Loucy (cell line): Measurements from ENCODE around the gene USP50.
"Not testable (repeated sequence)": the region's sequence is repeated elsewhere in the genome, so short reads cannot be mapped to it uniquely, and the experiment has no call there.

ENCODE experiments used
- H2AFZ ChIP-seq: fragments of 200-600 bp; sonication (generic); 2 replicates; pipeline ENCODE4 v1.6.0; 2016; ENCODE audit warnings: antibody characterized with exemption, mild to moderate bottlenecking, low read length, moderate library complexity
- H3F3A ChIP-seq: fragments of 200-600 bp; 2 replicates; pipeline ENCODE4 v1.6.0; 2016; ENCODE audit warnings: antibody characterized with exemption, low read depth, mild to moderate bottlenecking
- H3K27me3 ChIP-seq: fragments of 200-600 bp; sonication (generic); 2 replicates; pipeline ENCODE4 v1.6.1; 2014; ENCODE audit warnings: low read length, mild to moderate bottlenecking; ENCODE audit not compliant: insufficient read depth, poor library complexity, severe bottlenecking
- H3K36me3 ChIP-seq: fragments of 200-600 bp; sonication (generic); 2 replicates; pipeline ENCODE4 v1.6.1; 2016; ENCODE audit warnings: low read length; ENCODE audit not compliant: insufficient read depth
- H3K4me1 ChIP-seq: fragments of 200-600 bp; sonication (generic); 2 replicates; pipeline ENCODE4 v1.5.1; 2014; ENCODE audit warnings: low read length, mild to moderate bottlenecking; ENCODE audit not compliant: insufficient read depth, poor library complexity, severe bottlenecking
- H3K4me2 ChIP-seq: fragments of 200-600 bp; sonication (generic); 2 replicates; pipeline ENCODE4 v1.6.0; 2014; ENCODE audit warnings: antibody characterized with exemption, low read length, low read depth, mild to moderate bottlenecking; ENCODE audit not compliant: poor library complexity, severe bottlenecking
- H3K4me3 ChIP-seq: fragments of 200-600 bp; sonication (generic); 2 replicates; pipeline ENCODE4 v1.5.1; 2014; ENCODE audit warnings: low read length, mild to moderate bottlenecking, mixed read lengths; ENCODE audit not compliant: poor library complexity, severe bottlenecking
- H3K79me2 ChIP-seq: fragments of 200-600 bp; sonication (generic); 2 replicates; pipeline ENCODE4 v1.6.1; 2014; ENCODE audit warnings: low read length; ENCODE audit not compliant: insufficient read depth
- H3K9ac ChIP-seq: fragments of 200-600 bp; sonication (generic); 2 replicates; pipeline ENCODE4 v1.6.0; 2014; ENCODE audit warnings: mild to moderate bottlenecking, low read depth, low read length, moderate library complexity; ENCODE audit not compliant: poor library complexity, severe bottlenecking
- H3K9me2 ChIP-seq: fragments of 200-600 bp; sonication (generic); replicated peaks from 2 replicates; pipeline ENCODE4 v1.6.1; 2016; ENCODE audit warnings: low read depth, low read length, mixed read lengths
- H3K9me3 ChIP-seq: fragments of 200-600 bp; sonication (generic); 2 replicates; pipeline ENCODE4 v1.6.1; 2014; ENCODE audit warnings: mild to moderate bottlenecking, antibody characterized with exemption, low read length, low read depth; ENCODE audit not compliant: insufficient read depth
- H4K20me1 ChIP-seq: fragments of 200-600 bp; sonication (generic); 2 replicates; pipeline ENCODE4 v1.6.0; 2014; ENCODE audit warnings: antibody characterized with exemption, low read length, mild to moderate bottlenecking; ENCODE audit not compliant: insufficient read depth, poor library complexity, severe bottlenecking
- EZH2phosphoT487 ChIP-seq: fragments of 200-600 bp; IDR thresholded peaks from 2 replicates; pipeline ENCODE4 v1.6.1; 2018; ENCODE audit warnings: antibody characterized with exemption, mild to moderate bottlenecking, moderate library complexity, borderline replicate concordance
- TF ChIP-seq, protein P1 (sequence below): fragments of 200-600 bp; sonication (generic); conservative IDR thresholded peaks from 2 replicates; pipeline ENCODE4 v1.5.1; 2014; ENCODE audit warnings: mild to moderate bottlenecking, antibody characterized with exemption, low read length

Gene USP50

DNA sequence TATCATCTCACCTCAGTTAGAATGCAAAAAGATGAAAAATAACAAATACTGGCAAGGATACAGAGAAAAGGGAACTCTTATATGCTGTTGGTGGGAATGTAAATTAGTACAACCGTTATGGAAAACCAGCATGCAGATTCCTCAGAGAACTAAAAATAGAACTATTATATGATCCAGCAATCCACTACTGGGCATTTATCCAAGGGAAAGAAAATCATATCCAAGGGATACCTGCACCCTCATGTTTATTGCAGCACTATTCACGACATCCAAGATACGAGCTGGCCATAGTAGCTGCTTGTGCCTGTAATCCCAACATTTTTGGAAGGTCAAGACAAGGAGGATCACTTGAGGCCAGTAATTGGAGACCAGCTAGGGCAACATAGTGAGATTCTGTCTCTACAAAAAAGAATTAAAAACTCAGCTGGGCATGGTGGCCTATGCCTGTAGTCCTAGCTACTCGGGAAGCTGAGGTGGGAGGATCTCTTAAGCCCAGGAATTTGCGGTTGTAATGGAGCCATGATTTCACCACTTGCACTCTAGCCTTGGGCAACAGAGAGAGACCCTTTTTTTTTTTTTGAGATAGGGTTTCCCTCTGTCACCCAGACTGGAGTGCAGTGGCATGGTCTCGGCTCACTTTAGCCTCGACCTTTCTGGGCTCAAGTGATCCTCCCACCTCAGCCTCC is 26.6 kb downstream of the USP50 start:
- Histone ChIP-seq H3K9ac (no peak overlapping the region), H3F3A (no peaks in the 10 kb centered on the region), H3K27me3 (no peaks in the 10 kb centered on the region), H3K4me1 (no peaks in the 10 kb centered on the region), H3K79me2 (no peaks in the 10 kb centered on the region), H2AFZ (no peak overlapping the region), H3K9me3 (no peaks in the 10 kb centered on the region), H3K4me3 (no peak overlapping the region), H4K20me1 (no peaks in the 10 kb centered on the region), H3K9me2 (no peaks in the 10 kb centered on the region), H3K36me3 (no peaks in the 10 kb centered on the region), H3K4me2 (no peak overlapping the region)
- TF ChIP-seq, protein P1, sequence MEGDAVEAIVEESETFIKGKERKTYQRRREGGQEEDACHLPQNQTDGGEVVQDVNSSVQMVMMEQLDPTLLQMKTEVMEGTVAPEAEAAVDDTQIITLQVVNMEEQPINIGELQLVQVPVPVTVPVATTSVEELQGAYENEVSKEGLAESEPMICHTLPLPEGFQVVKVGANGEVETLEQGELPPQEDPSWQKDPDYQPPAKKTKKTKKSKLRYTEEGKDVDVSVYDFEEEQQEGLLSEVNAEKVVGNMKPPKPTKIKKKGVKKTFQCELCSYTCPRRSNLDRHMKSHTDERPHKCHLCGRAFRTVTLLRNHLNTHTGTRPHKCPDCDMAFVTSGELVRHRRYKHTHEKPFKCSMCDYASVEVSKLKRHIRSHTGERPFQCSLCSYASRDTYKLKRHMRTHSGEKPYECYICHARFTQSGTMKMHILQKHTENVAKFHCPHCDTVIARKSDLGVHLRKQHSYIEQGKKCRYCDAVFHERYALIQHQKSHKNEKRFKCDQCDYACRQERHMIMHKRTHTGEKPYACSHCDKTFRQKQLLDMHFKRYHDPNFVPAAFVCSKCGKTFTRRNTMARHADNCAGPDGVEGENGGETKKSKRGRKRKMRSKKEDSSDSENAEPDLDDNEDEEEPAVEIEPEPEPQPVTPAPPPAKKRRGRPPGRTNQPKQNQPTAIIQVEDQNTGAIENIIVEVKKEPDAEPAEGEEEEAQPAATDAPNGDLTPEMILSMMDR: no peak
- no peak for TF ChIP-seq EZH2phosphoT487

DNA sequence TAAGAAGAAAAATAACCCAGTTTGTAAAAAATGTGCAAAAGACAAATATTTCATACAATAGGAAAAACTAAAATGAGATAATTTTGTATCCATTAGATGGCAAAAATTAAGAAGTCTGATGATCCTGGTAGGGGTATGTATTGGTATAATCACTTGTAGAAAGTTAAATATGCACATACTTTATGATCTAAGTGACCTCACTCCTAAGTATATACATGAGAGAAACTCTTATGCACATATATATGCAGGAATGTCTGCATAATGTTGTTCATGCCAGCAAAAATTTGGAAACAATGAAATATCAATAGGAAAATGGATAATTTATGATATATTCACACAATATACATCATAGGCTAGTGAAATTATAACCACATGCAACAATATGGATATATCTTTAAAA is 33.5 kb downstream of the USP50 start:
- no peaks in the 10 kb centered on the region for H3K79me2 ChIP-seq
- no peaks in the 10 kb centered on the region for H3K9me3 ChIP-seq
- H3K9ac ChIP-seq: no peak overlapping the region
- H3K36me3 ChIP-seq: no peaks in the 10 kb centered on the region
- no peak overlapping the region for H3K4me3 ChIP-seq
- H3K27me3 ChIP-seq: no peaks in the 10 kb centered on the region
- H2AFZ ChIP-seq: no peak overlapping the region
- H3K4me2 ChIP-seq: no peak overlapping the region
- no peaks in the 10 kb centered on the region for H4K20me1 ChIP-seq
- H3F3A ChIP-seq: no peaks in the 10 kb centered on the region
- TF ChIP-seq, protein P1: no peak
- TF ChIP-seq EZH2phosphoT487: no peak
- no peaks in the 10 kb centered on the region for H3K4me1 ChIP-seq
- no peaks in the 10 kb centered on the region for H3K9me2 ChIP-seq

GRCh38 chr15:50506121-50506520 is 40.3 kb downstream of the USP50 start:
- Histone ChIP-seq H3K9me3 (no peaks in the 10 kb centered on the region), H2AFZ (no peak overlapping the region), H3K79me2 (no peaks in the 10 kb centered on the region), H4K20me1 (no peaks in the 10 kb centered on the region), H3K4me2 (no peak overlapping the region), H3F3A (no peaks in the 10 kb centered on the region), H3K36me3 (peaks cover 4% of the 10 kb centered on the region; the same call in 1 of the 2 replicates), H3K4me3 (no peak overlapping the region), H3K9ac (no peak overlapping the region), H3K27me3 (no peaks in the 10 kb centered on the region), H3K4me1 (peaks cover 15% of the 10 kb centered on the region), H3K9me2 (no peaks in the 10 kb centered on the region)
- no peak for TF ChIP-seq EZH2phosphoT487
- TF ChIP-seq, protein P1: no peak

GRCh38 chr15:50505656-50506055 is 40.8 kb downstream of the USP50 start:
- H3K79me2 ChIP-seq, H3K9me3 ChIP-seq, H4K20me1 ChIP-seq, H3K4me3 ChIP-seq, H2AFZ ChIP-seq, H3K4me2 ChIP-seq, H3K27me3 ChIP-seq, H3K9ac ChIP-seq, H3F3A ChIP-seq, H3K9me2 ChIP-seq, H3K36me3 ChIP-seq: not testable (repeated sequence)
- H3K4me1 ChIP-seq: peaks cover 19% of the 10 kb centered on the region
